Astrocyte (in vitro differentiated cells and primary cell): ENCODE results near the gene CDK15. TPM values are rescaled to one million over a fixed set of nuclear protein-coding genes. Genes with fewer than 3 reads are reported as not detected.

Experiments
- DNase-seq: peaks from one replicate; pipeline ENCODE4 v3.0.0-alpha.2; 2010; ENCODE audit warnings: low read depth
- FAIRE-seq: peaks from 2 replicates; lab custom pipeline; 2011; peaks lifted over from hg19 to GRCh38; lab: Jason Lieb, UNC
- H2AFZ ChIP-seq: 2 replicates; pipeline ENCODE4 v1.6.0; 2012; ENCODE audit warnings: low read depth, low read length, inconsistent platforms
- H3K27ac ChIP-seq: 2 replicates; pipeline ENCODE4 v1.5.1; 2011; ENCODE audit warnings: low read depth, low read length, inconsistent platforms
- H3K27me3 ChIP-seq: 2 replicates; pipeline ENCODE4 v1.6.0; 2011; ENCODE audit warnings: low read length, inconsistent platforms; ENCODE audit not compliant: insufficient read depth
- H3K36me3 ChIP-seq: 2 replicates; pipeline ENCODE4 v1.5.1; 2011; ENCODE audit warnings: low read length, inconsistent platforms; ENCODE audit not compliant: insufficient read depth
- H3K4me1 ChIP-seq: 2 replicates; pipeline ENCODE4 v1.5.1; 2011; ENCODE audit warnings: low read length, inconsistent platforms; ENCODE audit not compliant: insufficient read depth
- H3K4me2 ChIP-seq: 2 replicates; pipeline ENCODE4 v1.6.0; 2012; ENCODE audit warnings: low read length, inconsistent platforms
- H3K4me3 ChIP-seq: 2 replicates; pipeline ENCODE4 v1.5.1; 2011; ENCODE audit warnings: low read depth, mild to moderate bottlenecking, low read length, inconsistent platforms; ENCODE audit not compliant: insufficient read depth
- H3K79me2 ChIP-seq: 2 replicates; pipeline ENCODE4 v1.6.0; 2012; ENCODE audit warnings: mild to moderate bottlenecking, low read length, inconsistent platforms; ENCODE audit not compliant: insufficient read depth
- H3K9ac ChIP-seq: 2 replicates; pipeline ENCODE4 v1.6.0; 2012; ENCODE audit warnings: mild to moderate bottlenecking, low read length, inconsistent platforms
- H3K9me3 ChIP-seq: 2 replicates; pipeline ENCODE4 v1.5.1; 2012; ENCODE audit warnings: low read depth, mild to moderate bottlenecking, low read length, inconsistent platforms; ENCODE audit not compliant: insufficient read depth
- H4K20me1 ChIP-seq: 2 replicates; pipeline ENCODE4 v1.6.0; 2012; ENCODE audit warnings: low read length, inconsistent platforms; ENCODE audit not compliant: insufficient read depth
- H3K27ac Mint-ChIP-seq: one replicate; pipeline ENCODE4 v1.8.0; 2021; ENCODE audit warnings: mild to moderate bottlenecking, mixed read lengths; ENCODE audit not compliant: unreplicated experiment
- H3K27me3 Mint-ChIP-seq: one replicate; pipeline ENCODE4 v1.8.0; 2021; ENCODE audit warnings: low read depth, mixed read lengths; ENCODE audit not compliant: unreplicated experiment
- H3K36me3 Mint-ChIP-seq: one replicate; pipeline ENCODE4 v1.8.0; 2021; ENCODE audit warnings: low read depth, mixed read lengths; ENCODE audit not compliant: unreplicated experiment
- H3K4me1 Mint-ChIP-seq: one replicate; pipeline ENCODE4 v1.8.0; 2021; ENCODE audit warnings: low read depth, mixed read lengths; ENCODE audit not compliant: unreplicated experiment
- H3K4me3 Mint-ChIP-seq: one replicate; pipeline ENCODE4 v1.8.0; 2021; ENCODE audit warnings: mild to moderate bottlenecking, moderate library complexity, mixed read lengths; ENCODE audit not compliant: unreplicated experiment
- H3K9me3 Mint-ChIP-seq: one replicate; pipeline ENCODE4 v1.8.0; 2021; ENCODE audit warnings: mild to moderate bottlenecking, mixed read lengths; ENCODE audit not compliant: unreplicated experiment
- EZH2 ChIP-seq: IDR thresholded peaks from 2 replicates; pipeline ENCODE4 v1.6.1; 2012; ENCODE audit warnings: mild to moderate bottlenecking, low read length, inconsistent platforms; ENCODE audit not compliant: insufficient read depth
- total RNA-seq: library from RNA; stranded (reverse); gene quantifications from 2 replicates; pipeline ENCODE4 v1.2.1, GENCODE V29; 2021
- TF ChIP-seq, protein P1 (sequence below): IDR thresholded peaks from 2 replicates; pipeline ENCODE4 v1.5.1; 2011; ENCODE audit warnings: low read depth, mild to moderate bottlenecking, inconsistent platforms, low read length, moderate library complexity; ENCODE audit not compliant: insufficient read depth

CDK15 gene
- total RNA-seq, 1 donor from 2014 or later = 6.6 TPM

DNA sequence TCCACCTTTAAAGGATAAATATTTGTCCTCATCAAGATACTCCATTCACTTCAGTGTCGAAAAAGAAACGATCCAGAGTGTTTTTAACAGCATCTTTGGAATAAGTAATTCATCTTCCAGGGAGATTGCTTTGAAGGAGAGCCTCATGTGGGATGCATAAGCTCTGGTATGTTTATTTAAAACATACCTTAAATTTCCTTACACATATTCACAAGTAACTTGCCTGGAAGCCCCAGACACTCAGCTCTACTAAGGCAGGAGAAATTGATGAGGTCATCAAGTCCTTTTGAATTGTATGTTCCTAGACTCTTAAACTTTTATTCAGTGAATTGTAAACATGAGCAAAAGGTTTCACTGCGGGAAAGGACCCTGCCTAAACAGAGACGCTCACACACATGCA is 103.0 kb downstream of the CDK15 start:
- Mint-ChIP-seq H3K4me1 (peaks cover 31% of the 10 kb centered on the region), H3K36me3 (no peaks in the 10 kb centered on the region), H3K4me3 (peak overlapping the region; percentile 11), H3K27ac (peak overlapping the region; percentile 84), H3K9me3 (no peaks in the 10 kb centered on the region), H3K27me3 (no peaks in the 10 kb centered on the region)
- Histone ChIP-seq H3K36me3 (no peaks in the 10 kb centered on the region), H3K4me3 (peak overlapping the region; percentile 39), H3K9me3 (no peaks in the 10 kb centered on the region), H3K4me1 (peaks cover 36% of the 10 kb centered on the region), H3K27ac (peak overlapping the region; percentile 89), H2AFZ (peak overlapping the region; percentile 13), H3K27me3 (no peaks in the 10 kb centered on the region), H3K79me2 (no peaks in the 10 kb centered on the region), H4K20me1 (no peaks in the 10 kb centered on the region), H3K4me2 (peak overlapping the region; percentile 83), H3K9ac (peak overlapping the region; percentile 58)
- FAIRE-seq (peak; percentile 58), DNase-seq (peak; percentile 98)
- no peak for TF ChIP-seq EZH2
- TF ChIP-seq, protein P1, sequence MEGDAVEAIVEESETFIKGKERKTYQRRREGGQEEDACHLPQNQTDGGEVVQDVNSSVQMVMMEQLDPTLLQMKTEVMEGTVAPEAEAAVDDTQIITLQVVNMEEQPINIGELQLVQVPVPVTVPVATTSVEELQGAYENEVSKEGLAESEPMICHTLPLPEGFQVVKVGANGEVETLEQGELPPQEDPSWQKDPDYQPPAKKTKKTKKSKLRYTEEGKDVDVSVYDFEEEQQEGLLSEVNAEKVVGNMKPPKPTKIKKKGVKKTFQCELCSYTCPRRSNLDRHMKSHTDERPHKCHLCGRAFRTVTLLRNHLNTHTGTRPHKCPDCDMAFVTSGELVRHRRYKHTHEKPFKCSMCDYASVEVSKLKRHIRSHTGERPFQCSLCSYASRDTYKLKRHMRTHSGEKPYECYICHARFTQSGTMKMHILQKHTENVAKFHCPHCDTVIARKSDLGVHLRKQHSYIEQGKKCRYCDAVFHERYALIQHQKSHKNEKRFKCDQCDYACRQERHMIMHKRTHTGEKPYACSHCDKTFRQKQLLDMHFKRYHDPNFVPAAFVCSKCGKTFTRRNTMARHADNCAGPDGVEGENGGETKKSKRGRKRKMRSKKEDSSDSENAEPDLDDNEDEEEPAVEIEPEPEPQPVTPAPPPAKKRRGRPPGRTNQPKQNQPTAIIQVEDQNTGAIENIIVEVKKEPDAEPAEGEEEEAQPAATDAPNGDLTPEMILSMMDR = no peak

DNA sequence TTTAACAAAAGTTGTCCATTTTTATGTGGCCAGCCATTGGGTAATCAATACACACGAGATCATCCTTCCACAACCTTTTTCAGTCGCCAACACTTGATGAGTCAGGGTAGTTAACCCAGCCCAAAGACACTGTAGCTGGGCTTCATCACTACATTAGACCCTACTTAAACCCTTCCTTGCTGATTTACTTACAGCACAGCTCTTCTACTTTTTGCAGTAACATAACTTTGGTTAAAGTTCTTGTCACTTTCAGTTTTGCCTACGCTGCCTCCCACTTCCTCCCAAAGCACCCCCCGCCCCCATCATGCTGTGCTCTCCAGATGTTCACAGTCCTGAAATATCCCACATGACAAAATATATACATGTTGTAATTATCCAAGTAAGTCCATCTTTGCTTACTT is 103.6 kb downstream of the CDK15 start:
- Mint-ChIP-seq H3K27ac (peak overlapping the region; percentile 84), H3K27me3 (no peaks in the 10 kb centered on the region)
- peak overlapping the region; percentile 39 for H3K4me3 ChIP-seq

DNA sequence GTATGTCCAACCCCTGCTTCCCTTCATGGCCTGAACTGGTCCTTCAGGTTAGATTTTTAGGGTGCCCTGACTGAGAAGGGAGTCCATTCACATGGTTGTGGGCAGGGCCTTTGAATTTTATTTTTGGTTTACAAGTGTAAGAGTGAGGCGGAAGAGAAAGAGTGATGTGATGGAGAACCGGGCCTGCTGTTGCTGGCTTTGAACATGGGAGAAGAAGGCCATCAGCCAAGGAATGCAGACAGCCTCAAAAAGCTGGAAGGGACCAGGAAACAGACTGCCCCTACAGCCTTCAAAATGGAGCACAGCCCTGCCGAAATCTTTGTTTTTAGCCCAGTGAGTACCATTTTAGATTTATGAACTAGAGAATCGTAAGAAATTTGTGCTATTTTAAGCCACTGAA is 105.0 kb downstream of the CDK15 start:
- Mint-ChIP-seq H3K27me3 (no peaks in the 10 kb centered on the region), H3K4me1 (peaks cover 25% of the 10 kb centered on the region)

More for the DNA sequence above, 103.6 kb downstream of the CDK15 start:
- Histone ChIP-seq H3K4me1 (peaks cover 30% of the 10 kb centered on the region), H4K20me1 (no peaks in the 10 kb centered on the region), H3K27ac (peak overlapping the region; percentile 89), H3K27me3 (no peaks in the 10 kb centered on the region), H2AFZ (peak overlapping the region; percentile 13), H3K79me2 (no peaks in the 10 kb centered on the region), H3K4me2 (peak overlapping the region; percentile 83), H3K9ac (peak overlapping the region; percentile 58), H3K9me3 (no peaks in the 10 kb centered on the region), H3K36me3 (no peaks in the 10 kb centered on the region)
- H3K36me3 Mint-ChIP-seq = no peaks in the 10 kb centered on the region
- H3K4me3 Mint-ChIP-seq = peak overlapping the region; percentile 55
- peaks cover 28% of the 10 kb centered on the region for H3K4me1 Mint-ChIP-seq
- DNase-seq = peak; percentile 68
- peak; percentile 63 for FAIRE-seq
- TF ChIP-seq, protein P1 = no peak
- TF ChIP-seq EZH2 = no peak
- H3K9me3 Mint-ChIP-seq = no peaks in the 10 kb centered on the region

More for the DNA sequence above, 105.0 kb downstream of the CDK15 start:
- Histone ChIP-seq H3K4me2 (no peak overlapping the region), H3K27me3 (no peaks in the 10 kb centered on the region), H3K9ac (no peak overlapping the region), H3K27ac (no peak overlapping the region), H3K9me3 (no peaks in the 10 kb centered on the region), H3K4me3 (no peak overlapping the region), H3K79me2 (no peaks in the 10 kb centered on the region), H2AFZ (no peak overlapping the region), H3K36me3 (no peaks in the 10 kb centered on the region), H3K4me1 (peaks cover 27% of the 10 kb centered on the region), H4K20me1 (no peaks in the 10 kb centered on the region)
- TF ChIP-seq, protein P1 = no peak
- TF ChIP-seq EZH2 = no peak
- FAIRE-seq (no peak), DNase-seq (no peak)
- no peak overlapping the region for H3K27ac Mint-ChIP-seq
- H3K36me3 Mint-ChIP-seq = no peaks in the 10 kb centered on the region
- no peaks in the 10 kb centered on the region for H3K9me3 Mint-ChIP-seq
- H3K4me3 Mint-ChIP-seq = no peak overlapping the region
